ENCODE data around the gene MRM3.
"Not testable (repeated sequence)": the region's sequence is repeated elsewhere in the genome, so short reads cannot be mapped to it uniquely, and the experiment has no call there.

Gene MRM3

DNA sequence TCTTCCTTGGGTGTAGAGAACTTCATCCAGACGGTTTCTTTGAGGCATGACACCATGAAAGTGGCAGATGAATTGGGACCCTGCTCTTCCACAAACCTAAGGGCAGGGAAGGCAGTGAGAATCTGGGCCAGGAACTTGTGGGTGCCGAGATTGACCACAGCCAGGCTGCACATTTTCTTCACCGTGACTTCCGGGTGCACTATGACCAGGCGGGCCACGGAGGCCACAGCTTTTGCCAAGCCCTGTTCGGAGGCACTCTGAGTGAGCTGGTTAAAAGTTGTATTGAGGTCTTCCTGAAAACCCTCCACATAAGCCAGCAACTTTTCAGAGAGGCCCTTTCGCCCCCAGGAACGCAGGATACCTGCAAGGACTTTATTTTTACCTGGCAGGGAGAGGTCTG is 36.0 kb upstream of the MRM3 start:
- H3K4me3 ChIP-seq (ENCODE audit: low read length in 2 of 2), result no peak overlapping the region
- H3K36me3 ChIP-seq (ENCODE audit: control insufficient read depth in 2 of 2, insufficient read depth in 2 of 2, low read length in 2 of 2), result peaks cover 50 to 65% of the 10 kb centered on the region in 2 donors
- H3K27ac ChIP-seq (ENCODE audit: low read depth in 2 of 2, low read length in 2 of 2), result no peak overlapping the region
- H3K4me1 ChIP-seq (ENCODE audit: control insufficient read depth in 2 of 2, insufficient read depth in 2 of 2, low read length in 2 of 2), result peaks cover 6 to 8% of the 10 kb centered on the region in 2 donors
- H3K27me3 ChIP-seq (ENCODE audit: control insufficient read depth in 2 of 2, insufficient read depth in 2 of 2, low read length in 2 of 2), result no peaks in the 10 kb centered on the region
- no peaks in the 10 kb centered on the region for H3K9me3 ChIP-seq (ENCODE audit: control insufficient read depth in 2 of 2, low read length in 2 of 2)
- H3K9ac ChIP-seq (ENCODE audit: low read depth in 1 of 2, low read length in 2 of 2), result no peak overlapping the region

DNA sequence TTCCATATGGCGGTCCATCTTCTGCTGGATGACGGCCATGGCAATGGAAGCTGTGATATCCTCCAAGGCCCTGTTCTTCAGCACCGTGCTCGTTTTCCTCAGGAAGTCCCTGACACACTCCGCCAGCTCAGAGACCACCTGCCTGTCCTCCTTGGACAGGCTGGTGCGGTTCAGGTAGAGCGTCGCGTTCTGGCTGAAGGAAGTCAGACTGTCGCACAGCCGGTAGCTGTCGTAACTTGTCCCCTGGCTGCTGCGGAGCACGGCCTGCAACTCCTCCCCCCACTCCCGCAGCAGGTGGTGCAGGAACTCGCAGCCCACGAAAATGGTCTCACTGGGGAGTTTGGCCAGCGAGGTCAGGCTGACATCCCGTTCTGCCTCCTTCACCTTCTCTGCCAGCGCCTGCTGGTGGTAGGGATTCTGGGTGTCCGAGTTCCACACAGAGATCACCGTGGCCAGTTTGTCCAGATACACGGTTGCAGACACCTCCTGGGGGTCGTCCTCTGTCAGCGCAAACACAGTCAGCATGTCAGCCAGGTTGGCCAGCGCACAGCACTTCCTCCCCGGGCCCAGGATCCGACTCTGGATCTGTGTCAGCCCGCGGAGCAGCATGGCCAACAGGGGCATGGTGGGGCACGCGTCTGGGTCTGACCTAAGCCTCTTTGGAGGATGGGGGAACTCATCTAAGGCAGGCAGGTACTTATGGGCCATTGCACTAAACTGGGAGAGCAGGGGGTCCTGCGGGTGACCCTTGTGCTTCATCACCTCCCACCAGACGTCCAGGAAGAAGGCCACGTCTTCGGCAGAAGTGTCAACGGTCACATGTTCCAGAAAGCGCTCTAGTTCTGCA is 35.1 kb upstream of the MRM3 start:
- no peak overlapping the region for H3K27ac ChIP-seq (ENCODE audit: low read depth in 2 of 2, low read length in 2 of 2)
- peaks cover 8 to 13% of the 10 kb centered on the region in 2 donors for H3K4me1 ChIP-seq (ENCODE audit: control insufficient read depth in 2 of 2, insufficient read depth in 2 of 2, low read length in 2 of 2)
- H3K9ac ChIP-seq (ENCODE audit: low read depth in 1 of 2, low read length in 2 of 2), result no peak overlapping the region
- H3K4me3 ChIP-seq (ENCODE audit: low read length in 2 of 2), result no peak overlapping the region
- no peaks in the 10 kb centered on the region for H3K9me3 ChIP-seq (ENCODE audit: control insufficient read depth in 2 of 2, low read length in 2 of 2)
- H3K27me3 ChIP-seq (ENCODE audit: control insufficient read depth in 2 of 2, insufficient read depth in 2 of 2, low read length in 2 of 2), result no peaks in the 10 kb centered on the region
- peaks cover 45 to 59% of the 10 kb centered on the region in 2 donors for H3K36me3 ChIP-seq (ENCODE audit: control insufficient read depth in 2 of 2, insufficient read depth in 2 of 2, low read length in 2 of 2)

DNA sequence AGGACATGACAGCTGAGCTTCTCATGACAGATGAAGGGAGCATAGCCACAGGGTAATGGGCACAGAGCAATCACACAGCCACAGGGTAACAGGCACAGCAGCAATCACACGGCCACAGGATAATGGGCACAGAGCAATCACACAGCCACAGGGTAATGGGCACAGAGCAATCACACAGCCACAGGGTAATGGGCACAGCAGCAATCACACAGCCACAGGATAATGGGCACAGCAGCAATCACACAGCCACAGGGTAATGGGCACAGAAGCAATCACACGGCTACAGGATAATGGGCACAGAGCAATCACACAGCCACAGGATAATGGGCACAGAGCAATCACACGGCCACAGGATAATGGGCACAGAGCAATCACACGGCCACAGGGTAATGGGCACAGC is 33.5 kb upstream of the MRM3 start:
- not testable (repeated sequence) for H3K27me3 ChIP-seq (ENCODE audit: control insufficient read depth in 2 of 2, insufficient read depth in 2 of 2, low read length in 2 of 2); H3K9me3 ChIP-seq (ENCODE audit: control insufficient read depth in 2 of 2, low read length in 2 of 2); H3K4me3 ChIP-seq (ENCODE audit: low read length in 2 of 2); H3K9ac ChIP-seq (ENCODE audit: low read depth in 1 of 2, low read length in 2 of 2); H3K27ac ChIP-seq (ENCODE audit: low read depth in 2 of 2, low read length in 2 of 2)
- Histone ChIP-seq H3K4me1 (ENCODE audit: control insufficient read depth in 2 of 2, insufficient read depth in 2 of 2, low read length in 2 of 2) (peaks cover 12 to 17% of the 10 kb centered on the region in 2 donors), H3K36me3 (ENCODE audit: control insufficient read depth in 2 of 2, insufficient read depth in 2 of 2, low read length in 2 of 2) (peaks cover 40 to 46% of the 10 kb centered on the region in 2 donors)

DNA sequence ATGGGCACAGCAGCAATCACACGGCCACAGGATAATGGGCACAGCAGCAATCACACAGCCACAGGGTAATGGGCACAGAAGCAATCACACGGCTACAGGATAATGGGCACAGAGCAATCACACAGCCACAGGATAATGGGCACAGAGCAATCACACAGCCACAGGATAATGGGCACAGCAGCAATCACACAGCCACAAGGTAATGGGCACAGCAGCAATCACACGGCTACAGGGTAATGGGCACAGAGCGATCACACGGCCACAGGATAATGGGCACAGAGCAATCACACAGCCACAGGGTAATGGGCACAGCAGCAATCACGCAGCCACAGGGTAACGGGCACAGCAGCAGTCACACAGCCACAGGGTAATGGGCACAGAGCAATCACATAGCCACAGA is 32.8 kb upstream of the MRM3 start:
- H3K27ac ChIP-seq (ENCODE audit: low read depth in 2 of 2, low read length in 2 of 2); H3K9ac ChIP-seq (ENCODE audit: low read depth in 1 of 2, low read length in 2 of 2); H3K9me3 ChIP-seq (ENCODE audit: control insufficient read depth in 2 of 2, low read length in 2 of 2); H3K27me3 ChIP-seq (ENCODE audit: control insufficient read depth in 2 of 2, insufficient read depth in 2 of 2, low read length in 2 of 2); H3K4me3 ChIP-seq (ENCODE audit: low read length in 2 of 2): not testable (repeated sequence)
- H3K4me1 ChIP-seq (ENCODE audit: control insufficient read depth in 2 of 2, insufficient read depth in 2 of 2, low read length in 2 of 2), result peaks cover 12 to 17% of the 10 kb centered on the region in 2 donors
- H3K36me3 ChIP-seq (ENCODE audit: control insufficient read depth in 2 of 2, insufficient read depth in 2 of 2, low read length in 2 of 2), result peaks cover 33 to 40% of the 10 kb centered on the region in 2 donors

DNA sequence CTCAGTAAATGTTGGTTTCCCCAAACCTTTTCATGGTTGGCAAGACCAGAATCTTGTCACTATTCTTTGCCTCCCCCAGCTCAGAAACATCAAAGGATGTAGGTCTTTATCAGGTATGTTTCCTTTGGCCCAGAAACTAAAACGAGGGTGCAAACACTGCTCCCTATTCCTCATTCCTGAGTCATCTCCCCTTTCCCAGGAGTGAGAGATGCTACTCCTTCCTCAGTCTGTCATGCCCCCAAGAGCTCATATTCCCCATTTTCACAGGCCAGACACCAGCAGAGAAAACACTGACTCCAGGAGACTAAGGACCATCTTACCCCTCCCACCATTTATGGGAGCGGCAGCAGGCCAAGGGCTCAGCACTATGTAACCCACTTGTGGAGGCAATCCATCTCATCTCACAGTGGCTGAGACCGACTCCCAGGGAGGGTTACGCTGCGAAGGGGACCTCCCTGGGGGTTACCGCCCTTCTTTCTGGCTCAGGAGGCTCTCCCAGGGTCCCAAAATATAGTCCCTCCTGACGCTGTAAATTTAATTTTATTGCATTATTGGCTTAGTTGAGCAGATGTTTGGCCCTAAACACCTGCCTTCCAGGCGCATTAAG is 31.6 kb upstream of the MRM3 start:
- peak overlapping the region; percentile 61 to 82 for H3K9ac ChIP-seq (ENCODE audit: low read depth in 1 of 2, low read length in 2 of 2)
- H3K4me1 ChIP-seq (ENCODE audit: control insufficient read depth in 2 of 2, insufficient read depth in 2 of 2, low read length in 2 of 2), result peaks cover 12 to 17% of the 10 kb centered on the region in 2 donors
- H3K27ac ChIP-seq (ENCODE audit: low read depth in 2 of 2, low read length in 2 of 2), result no peak overlapping the region
- H3K27me3 ChIP-seq (ENCODE audit: control insufficient read depth in 2 of 2, insufficient read depth in 2 of 2, low read length in 2 of 2), result no peaks in the 10 kb centered on the region
- H3K9me3 ChIP-seq (ENCODE audit: control insufficient read depth in 2 of 2, low read length in 2 of 2), result no peaks in the 10 kb centered on the region
- H3K36me3 ChIP-seq (ENCODE audit: control insufficient read depth in 2 of 2, insufficient read depth in 2 of 2, low read length in 2 of 2), result peaks cover 23 to 29% of the 10 kb centered on the region in 2 donors
- peak overlapping the region; percentile 89 to 93 for H3K4me3 ChIP-seq (ENCODE audit: low read length in 2 of 2)

DNA sequence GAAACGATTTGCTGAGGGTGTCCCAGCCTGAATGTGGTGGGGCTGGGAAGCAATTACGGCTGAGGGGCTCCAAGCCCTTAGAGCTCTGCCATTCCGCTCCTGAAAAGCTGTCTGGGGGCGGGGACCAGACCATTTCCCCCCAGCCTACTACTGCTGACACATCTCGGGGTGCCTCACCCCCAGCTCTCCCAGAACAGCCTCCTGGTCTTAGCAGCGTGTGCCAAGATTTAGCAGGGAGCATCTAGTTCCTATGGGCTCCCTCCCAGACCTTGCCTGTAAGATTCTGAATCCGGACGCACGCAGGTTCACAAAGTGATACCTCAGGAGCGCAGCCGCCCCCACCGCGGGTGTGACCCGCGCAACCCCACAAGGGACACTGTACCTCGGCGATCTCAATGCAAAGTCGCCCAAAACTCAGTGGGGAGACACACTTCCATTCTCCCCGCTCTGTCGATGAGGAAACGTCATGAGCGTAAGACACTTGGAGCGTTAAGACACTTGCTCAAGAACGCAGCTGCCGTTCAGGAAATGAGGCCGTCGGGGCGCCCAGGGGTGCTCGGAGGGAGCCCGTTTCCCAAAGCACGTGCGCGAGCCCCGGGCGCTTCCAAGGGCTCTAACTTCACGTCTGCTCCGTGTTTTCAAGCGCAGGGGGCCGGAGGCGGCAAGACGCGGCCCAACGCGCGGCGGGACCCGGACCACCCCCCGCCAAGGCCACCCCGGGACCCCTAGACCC is 30.7 kb upstream of the MRM3 start:
- Histone ChIP-seq H3K4me1 (ENCODE audit: control insufficient read depth in 2 of 2, insufficient read depth in 2 of 2, low read length in 2 of 2) (peaks cover 12 to 17% of the 10 kb centered on the region in 2 donors), H3K27me3 (ENCODE audit: control insufficient read depth in 2 of 2, insufficient read depth in 2 of 2, low read length in 2 of 2) (no peaks in the 10 kb centered on the region), H3K27ac (ENCODE audit: low read depth in 2 of 2, low read length in 2 of 2) (peak overlapping the region; percentile 61 to 63), H3K4me3 (ENCODE audit: low read length in 2 of 2) (peak overlapping the region; percentile 89 to 93), H3K36me3 (ENCODE audit: control insufficient read depth in 2 of 2, insufficient read depth in 2 of 2, low read length in 2 of 2) (peaks cover 14 to 20% of the 10 kb centered on the region in 2 donors), H3K9ac (ENCODE audit: low read depth in 1 of 2, low read length in 2 of 2) (peak overlapping the region; percentile 61 to 82), H3K9me3 (ENCODE audit: control insufficient read depth in 2 of 2, low read length in 2 of 2) (no peaks in the 10 kb centered on the region)

DNA sequence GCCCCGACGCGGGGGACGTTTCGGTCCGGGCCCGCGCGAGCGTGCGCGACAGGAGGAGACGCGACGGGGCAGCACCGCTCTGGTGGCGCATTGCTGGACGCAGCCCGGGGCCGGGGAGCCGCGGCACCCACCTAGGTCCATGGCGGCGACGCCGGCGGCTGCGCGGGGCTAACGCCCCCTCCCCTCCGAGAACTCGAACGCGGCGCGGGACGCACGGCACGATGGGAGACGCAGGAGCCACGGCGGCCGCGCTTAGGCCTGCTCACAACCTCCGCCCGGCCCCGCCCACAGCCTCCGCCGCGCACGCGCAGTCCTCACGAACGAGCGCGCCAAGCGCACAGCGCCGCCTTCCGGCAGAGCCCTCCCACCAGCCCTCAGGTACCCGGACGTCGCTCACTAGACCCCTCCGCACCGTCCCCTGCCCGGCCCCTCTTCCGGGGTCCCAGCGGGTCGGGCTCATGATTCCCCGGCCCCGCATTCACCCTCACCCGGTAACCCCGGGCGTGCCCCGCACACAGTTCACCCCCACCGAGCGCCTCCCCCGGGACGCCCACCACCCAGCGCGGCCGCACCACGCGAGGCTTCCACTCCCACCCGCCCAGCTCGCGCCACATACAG is 30.0 kb upstream of the MRM3 start, which contains the start of gene GEMIN4:
TSS of gene GEMIN4 (minus strand) at position 263 of the 618 bp plus-strand sequence. CDS start at position 141, 122 bp downstream.
- Histone ChIP-seq H3K36me3 (ENCODE audit: control insufficient read depth in 2 of 2, insufficient read depth in 2 of 2, low read length in 2 of 2) (peaks cover 7 to 13% of the 10 kb centered on the region in 2 donors), H3K27me3 (ENCODE audit: control insufficient read depth in 2 of 2, insufficient read depth in 2 of 2, low read length in 2 of 2) (no peaks in the 10 kb centered on the region), H3K4me3 (ENCODE audit: low read length in 2 of 2) (peak within 1 kb of the TSS; percentile 89 to 93), H3K27ac (ENCODE audit: low read depth in 2 of 2, low read length in 2 of 2) (peak within 1 kb of the TSS; percentile 61 to 63), H3K9ac (ENCODE audit: low read depth in 1 of 2, low read length in 2 of 2) (peak within 1 kb of the TSS; percentile 61 to 82), H3K9me3 (ENCODE audit: control insufficient read depth in 2 of 2, low read length in 2 of 2) (no peaks in the 10 kb centered on the region), H3K4me1 (ENCODE audit: control insufficient read depth in 2 of 2, insufficient read depth in 2 of 2, low read length in 2 of 2) (peaks cover 12 to 17% of the 10 kb centered on the region in 2 donors)

DNA sequence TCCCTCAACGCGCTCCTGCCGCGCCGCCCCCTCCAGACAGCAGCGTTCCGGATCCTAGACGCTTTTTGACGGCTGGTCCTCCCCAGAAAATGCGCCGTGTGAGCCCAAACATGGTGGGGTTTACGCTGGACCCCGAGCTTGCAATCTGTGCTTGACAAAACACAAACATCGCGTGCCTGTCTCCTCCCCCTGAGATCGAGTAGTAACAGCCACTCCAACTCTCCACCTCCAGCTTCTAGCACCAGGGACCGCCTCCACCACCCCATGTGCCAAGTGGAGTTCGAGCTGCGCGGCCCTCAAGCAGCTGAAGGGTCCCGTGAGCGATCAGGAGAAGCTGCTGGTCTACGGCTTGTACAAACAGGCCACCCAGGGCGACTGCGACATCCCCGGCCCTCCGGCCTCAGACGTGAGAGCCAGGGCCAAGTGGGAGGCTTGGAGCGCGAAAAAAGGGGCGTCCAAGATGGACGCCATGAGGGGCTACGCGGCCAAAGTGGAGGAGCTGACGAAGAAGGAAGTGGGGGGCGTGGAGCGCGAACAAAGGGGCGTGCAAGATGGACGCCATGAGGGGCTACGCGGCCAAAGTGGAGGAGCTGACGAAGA is 29.4 kb upstream of the MRM3 start:
- H3K4me1 ChIP-seq (ENCODE audit: control insufficient read depth in 2 of 2, insufficient read depth in 2 of 2, low read length in 2 of 2), result peaks cover 12 to 17% of the 10 kb centered on the region in 2 donors
- H3K9ac ChIP-seq (ENCODE audit: low read depth in 1 of 2, low read length in 2 of 2), result peak overlapping the region; percentile 61 to 82
- H3K36me3 ChIP-seq (ENCODE audit: control insufficient read depth in 2 of 2, insufficient read depth in 2 of 2, low read length in 2 of 2), result peaks cover 3 to 7% of the 10 kb centered on the region in 2 donors
- H3K27me3 ChIP-seq (ENCODE audit: control insufficient read depth in 2 of 2, insufficient read depth in 2 of 2, low read length in 2 of 2), result no peaks in the 10 kb centered on the region
- peak overlapping the region; percentile 61 to 63 for H3K27ac ChIP-seq (ENCODE audit: low read depth in 2 of 2, low read length in 2 of 2)
- no peaks in the 10 kb centered on the region for H3K9me3 ChIP-seq (ENCODE audit: control insufficient read depth in 2 of 2, low read length in 2 of 2)
- H3K4me3 ChIP-seq (ENCODE audit: low read length in 2 of 2), result peak overlapping the region; percentile 89 to 93

DNA sequence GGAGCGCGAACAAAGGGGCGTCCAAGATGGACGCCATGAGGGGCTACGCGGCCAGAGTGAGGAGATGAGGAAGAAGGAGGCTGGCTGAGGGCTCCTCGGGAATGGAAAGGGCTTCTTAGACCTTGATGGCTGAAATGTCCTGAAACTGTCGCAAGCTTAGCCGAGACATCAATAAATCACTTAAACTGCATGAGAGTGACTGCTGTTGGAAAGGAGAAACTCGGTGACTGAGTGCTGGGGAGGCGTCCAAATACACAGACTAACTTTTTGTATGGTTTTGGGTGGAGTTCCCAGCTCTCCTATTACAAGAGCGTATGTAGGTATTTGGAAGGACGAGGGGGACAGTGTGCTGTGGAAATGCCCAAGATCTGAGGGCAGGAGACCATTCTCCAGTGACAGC is 28.7 kb upstream of the MRM3 start:
- no peaks in the 10 kb centered on the region for H3K9me3 ChIP-seq (ENCODE audit: control insufficient read depth in 2 of 2, low read length in 2 of 2)
- no peak overlapping the region for H3K4me3 ChIP-seq (ENCODE audit: low read length in 2 of 2)
- peaks cover 12 to 17% of the 10 kb centered on the region in 2 donors for H3K4me1 ChIP-seq (ENCODE audit: control insufficient read depth in 2 of 2, insufficient read depth in 2 of 2, low read length in 2 of 2)
- no peaks in the 10 kb centered on the region for H3K27me3 ChIP-seq (ENCODE audit: control insufficient read depth in 2 of 2, insufficient read depth in 2 of 2, low read length in 2 of 2)
- no peaks in the 10 kb centered on the region for H3K36me3 ChIP-seq (ENCODE audit: control insufficient read depth in 2 of 2, insufficient read depth in 2 of 2, low read length in 2 of 2)
- H3K9ac ChIP-seq (ENCODE audit: low read depth in 1 of 2, low read length in 2 of 2), result no peak overlapping the region
- no peak overlapping the region for H3K27ac ChIP-seq (ENCODE audit: low read depth in 2 of 2, low read length in 2 of 2)
